COR-L47 (cell line): ENCODE data around the gene ARFIP1.
"Not testable (repeated sequence)": the region's sequence is repeated elsewhere in the genome, so short reads cannot be mapped to it uniquely, and the experiment has no call there.

Experiments used
- DNase-seq: peaks from one replicate; lab custom pipeline; 2025; lab: John Stamatoyannopoulos, UW

Gene ARFIP1, protein sequence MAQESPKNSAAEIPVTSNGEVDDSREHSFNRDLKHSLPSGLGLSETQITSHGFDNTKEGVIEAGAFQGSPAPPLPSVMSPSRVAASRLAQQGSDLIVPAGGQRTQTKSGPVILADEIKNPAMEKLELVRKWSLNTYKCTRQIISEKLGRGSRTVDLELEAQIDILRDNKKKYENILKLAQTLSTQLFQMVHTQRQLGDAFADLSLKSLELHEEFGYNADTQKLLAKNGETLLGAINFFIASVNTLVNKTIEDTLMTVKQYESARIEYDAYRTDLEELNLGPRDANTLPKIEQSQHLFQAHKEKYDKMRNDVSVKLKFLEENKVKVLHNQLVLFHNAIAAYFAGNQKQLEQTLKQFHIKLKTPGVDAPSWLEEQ

DNA sequence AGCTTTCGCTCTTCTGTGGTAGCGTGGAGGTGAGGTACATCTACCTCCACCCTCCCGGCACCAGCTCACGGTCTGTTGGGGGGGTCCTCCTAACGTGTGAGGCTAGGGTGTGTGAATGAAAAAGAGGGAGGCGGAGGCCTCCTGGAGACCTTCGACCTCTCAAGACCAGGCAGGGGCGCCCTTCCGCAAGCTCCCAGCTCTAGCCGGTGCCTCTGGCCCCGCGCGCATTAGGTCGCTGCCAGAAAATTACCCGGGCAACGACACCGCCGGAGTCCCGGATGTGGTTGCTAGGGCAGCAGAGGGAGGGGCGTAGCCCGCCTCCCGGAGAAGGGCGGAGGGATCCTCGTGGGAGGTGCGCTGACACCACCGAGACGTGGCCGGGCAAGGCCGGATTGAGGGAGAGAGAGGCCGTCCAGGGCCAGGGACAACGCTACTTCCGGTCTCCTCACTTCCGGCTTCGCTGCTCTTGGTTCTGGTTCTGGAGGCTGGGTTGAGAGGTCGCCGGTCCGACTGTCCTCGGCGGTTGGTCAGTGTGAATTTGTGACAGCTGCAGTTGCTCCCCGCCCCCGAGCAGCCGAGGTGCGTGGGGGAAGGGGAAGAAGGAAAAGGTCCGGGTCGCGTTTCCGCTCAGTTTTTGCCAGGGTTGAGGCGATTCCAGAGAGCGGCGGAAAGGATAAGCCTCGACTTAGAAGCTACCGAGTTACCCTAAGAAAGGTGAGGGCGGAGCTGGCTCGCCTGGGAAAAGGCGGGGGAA, at the start of gene ARFIP1, which contains the start of gene TIGD4:
TSS of gene ARFIP1 (plus strand) at position 442 of the 754 bp plus-strand sequence. CDS start 49,680 bp downstream, outside the sequence.
TSS of gene TIGD4 (minus strand) at position 218 of the 754 bp plus-strand sequence. CDS start 8,726 bp downstream, outside the sequence.
- DNase-seq, result peak; percentile 96

DNA sequence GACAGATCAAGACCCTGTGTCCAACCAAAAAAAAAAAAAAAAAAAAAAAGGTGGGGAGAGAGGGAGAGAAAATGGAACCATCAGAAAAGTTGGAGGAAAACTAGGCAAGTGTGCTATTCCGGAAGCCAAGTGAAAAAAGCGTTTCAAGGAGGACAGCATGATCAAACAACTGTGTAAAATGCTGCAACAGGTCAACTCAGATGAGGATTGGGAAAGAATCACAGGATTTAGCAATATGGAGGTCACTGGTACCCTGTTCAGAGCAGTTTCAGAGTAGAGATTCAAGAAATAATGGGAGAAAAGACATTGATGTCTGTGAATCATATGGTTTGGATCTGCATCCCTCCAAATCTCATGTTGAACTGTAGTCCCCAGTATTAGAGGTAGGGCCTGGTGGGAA, 47.8 kb upstream of the ARFIP1 start:
- DNase-seq, result no peak

DNA sequence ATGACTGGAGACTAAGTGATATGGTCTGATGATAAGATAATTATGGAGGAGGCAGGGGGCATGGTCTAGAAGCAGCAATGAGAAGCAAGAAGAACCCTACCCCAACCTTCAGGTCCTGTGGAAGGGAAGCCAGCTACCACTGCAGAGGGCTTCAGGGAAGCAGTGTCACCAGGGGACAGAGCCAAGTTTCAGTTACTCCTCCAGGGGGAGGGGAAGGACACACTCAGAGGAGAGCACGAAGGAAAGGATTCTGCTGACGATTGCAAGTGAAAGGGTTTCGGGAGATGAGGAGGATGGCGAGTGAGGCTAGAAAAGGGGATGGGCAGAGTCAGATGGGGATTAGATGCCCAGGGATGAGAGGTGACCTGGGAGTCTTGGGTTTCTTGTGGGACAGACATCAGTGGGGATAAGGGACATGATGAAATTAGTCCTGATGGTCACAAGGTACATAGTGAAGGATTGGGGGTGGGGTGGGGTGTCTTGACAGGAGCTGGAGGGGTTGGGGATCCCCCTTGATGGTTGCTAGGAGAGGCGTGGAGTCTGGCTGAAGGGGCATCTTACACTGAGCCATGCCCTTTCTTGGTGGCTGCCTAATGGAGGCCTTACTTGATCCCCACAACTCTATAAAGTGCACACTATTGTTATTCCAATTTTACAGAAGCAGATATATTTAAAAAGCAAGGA, 45.6 kb upstream of the ARFIP1 start:
- no peak for DNase-seq

DNA sequence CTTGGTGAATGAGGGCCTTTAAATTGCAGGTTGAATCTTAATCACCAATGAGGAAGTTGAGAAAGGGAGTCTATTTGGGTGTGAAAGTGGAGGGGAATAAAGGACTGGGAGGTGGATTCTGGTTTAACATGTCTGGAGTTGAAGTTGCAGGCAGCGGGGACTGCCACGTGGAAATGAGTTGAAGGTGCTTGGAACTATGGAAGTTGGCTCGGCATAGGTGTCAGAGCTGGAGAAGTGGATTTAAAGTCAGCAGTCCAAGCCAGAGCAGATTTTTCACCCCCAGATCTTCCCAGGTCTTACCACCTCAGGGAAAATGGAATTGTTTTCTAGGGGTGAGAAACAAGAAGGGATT, 45.1 kb upstream of the ARFIP1 start:
- no peak for DNase-seq

DNA sequence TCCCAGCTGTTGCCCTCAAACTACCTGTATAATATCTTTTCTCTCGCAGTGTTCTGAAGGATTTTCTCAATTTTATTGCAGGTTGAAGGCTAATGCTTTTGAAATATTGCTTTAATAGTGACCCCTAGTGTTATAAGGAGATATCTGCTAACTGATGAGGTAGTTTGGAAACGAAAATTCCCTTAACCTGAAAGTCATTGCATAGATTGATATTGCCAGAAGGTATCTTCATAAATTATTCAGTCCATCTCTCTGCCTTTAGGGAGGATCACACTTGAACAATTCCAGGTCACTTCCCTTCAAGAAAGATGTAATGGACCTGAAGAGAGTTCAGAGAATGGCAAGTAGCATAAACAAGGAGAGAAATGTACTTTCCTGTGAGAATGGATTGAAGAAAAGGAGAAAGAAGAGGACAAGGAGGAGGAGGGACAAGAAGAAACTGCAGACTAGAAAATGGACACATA, 44.3 kb upstream of the ARFIP1 start:
- DNase-seq, result peak; percentile 18

DNA sequence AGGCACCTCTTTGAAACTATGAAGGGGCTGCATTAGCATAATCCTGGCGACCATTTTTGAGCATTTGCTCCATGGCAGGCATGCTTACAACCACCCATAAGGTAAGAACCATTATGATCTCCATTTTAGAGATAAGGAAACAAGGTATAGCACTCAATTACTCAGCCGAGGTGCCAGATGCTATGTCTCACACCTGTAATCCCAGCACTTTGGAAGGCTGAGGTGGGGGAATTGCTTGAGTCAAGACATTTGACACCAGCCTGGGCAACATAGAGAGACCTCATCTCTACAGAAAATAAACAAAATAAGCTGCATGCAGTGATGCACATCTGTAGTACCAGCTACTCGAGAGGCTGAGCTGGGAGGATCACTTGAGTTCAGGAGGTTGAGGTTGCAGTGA, 43.8 kb upstream of the ARFIP1 start:
- no peak for DNase-seq

DNA sequence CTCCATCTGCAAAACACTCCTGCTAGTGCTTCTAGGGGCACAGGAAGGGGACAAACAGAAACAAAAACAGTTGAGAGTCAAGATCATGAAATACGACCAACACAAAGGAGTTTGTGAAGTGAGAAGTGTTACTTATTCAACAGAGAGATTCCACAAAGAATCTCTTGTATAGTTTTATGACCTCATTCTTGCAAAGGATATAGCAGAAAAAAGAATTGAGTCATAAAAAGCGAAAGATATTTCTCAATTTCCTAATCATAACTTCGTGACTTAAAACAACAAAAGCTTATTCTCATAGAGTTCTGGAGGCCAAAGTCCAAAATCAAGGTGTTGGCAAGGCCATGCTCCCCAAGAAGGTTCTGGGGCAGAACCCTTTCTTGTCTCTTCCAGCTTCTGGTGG, 40.9 kb upstream of the ARFIP1 start:
- no peak for DNase-seq

DNA sequence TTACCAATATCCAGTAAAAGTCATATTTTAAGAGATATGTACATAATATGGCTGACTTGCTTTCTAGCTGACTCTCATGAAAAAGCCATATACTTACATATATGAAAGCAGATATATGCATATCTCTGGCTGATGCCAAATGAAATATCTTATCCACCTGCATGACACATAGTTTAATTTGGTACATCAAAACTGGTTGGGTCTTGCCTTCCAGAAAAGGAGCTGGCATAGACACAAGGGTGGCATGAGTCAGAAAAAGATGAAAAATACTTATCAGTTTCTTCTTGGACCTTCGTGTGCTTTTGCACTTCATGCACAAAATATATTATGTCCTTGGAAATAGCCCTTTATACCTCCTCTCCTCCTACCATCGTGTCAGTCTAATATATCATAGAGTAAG, 32.3 kb upstream of the ARFIP1 start:
- no peak for DNase-seq

DNA sequence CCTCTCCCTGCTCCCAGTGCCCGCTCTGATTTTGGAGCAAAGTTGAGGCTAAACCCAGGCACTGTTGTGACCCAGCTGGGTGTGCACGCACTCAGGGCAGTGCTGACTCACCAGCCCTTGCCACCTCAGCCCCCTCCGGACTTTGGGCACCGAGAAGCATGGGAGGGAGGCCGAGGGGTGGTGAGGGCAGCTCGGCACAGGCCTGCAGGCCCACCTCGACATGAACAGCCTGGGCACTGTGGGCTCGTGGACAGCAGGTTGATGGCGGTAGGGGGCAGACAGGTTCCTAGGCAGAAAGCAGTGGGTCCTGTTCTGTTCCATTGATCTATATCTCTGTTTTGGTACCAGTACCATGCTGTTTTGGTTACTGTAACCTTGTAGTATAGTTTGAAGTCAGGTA, 31.1 kb upstream of the ARFIP1 start:
- no peak for DNase-seq

DNA sequence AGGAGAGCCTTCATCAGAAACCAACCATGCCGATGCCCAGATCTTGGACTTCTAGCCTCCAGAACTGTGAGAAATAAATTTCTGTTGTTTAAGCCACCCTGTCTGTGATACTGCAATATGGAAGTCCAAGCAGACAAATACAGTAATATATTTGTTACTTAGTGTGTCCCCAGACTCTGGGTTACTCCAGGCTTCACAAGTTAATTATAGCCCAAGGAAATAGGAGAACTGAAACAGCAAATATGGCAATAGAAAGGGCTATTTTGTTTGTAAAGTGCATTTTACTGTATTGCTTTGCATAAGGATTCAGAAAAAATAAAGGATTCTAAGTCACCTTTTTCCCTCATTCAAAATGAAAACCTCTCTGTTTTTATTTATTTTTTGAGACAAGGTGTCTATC, 16.0 kb upstream of the ARFIP1 start:
- no peak for DNase-seq

DNA sequence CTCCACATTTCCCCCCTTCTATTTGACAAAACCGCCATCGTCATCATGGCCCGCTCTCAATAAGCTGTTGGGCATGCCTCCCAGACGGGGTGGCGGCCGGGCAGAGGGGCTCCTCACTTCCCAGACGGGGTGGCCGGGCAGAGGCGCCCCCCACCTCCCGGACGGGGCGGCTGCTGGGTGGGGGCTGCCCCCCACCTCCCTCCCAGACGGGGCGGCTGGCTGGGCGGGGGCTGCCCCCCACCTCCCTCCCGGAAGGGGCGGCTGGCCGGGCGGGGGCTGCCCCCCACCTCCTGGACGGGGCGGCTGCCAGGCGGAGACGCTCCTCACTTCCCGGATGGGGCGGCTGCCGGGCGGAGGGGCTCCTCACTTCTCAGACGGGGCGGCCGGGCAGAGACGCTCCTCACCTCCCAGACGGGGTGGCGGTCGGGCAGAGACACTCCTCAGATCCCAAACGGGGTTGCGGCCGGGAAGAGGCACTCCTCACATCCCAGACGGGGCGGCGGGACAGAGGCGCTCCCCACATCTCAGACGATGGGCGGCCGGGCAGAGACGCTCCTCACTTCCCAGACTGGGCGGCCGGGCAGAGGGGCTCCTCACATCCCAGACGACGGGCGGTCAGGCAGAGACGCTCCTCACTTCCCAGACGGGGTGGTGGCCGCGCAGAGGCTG, 14.6 kb upstream of the ARFIP1 start:
- not testable (repeated sequence) for DNase-seq

DNA sequence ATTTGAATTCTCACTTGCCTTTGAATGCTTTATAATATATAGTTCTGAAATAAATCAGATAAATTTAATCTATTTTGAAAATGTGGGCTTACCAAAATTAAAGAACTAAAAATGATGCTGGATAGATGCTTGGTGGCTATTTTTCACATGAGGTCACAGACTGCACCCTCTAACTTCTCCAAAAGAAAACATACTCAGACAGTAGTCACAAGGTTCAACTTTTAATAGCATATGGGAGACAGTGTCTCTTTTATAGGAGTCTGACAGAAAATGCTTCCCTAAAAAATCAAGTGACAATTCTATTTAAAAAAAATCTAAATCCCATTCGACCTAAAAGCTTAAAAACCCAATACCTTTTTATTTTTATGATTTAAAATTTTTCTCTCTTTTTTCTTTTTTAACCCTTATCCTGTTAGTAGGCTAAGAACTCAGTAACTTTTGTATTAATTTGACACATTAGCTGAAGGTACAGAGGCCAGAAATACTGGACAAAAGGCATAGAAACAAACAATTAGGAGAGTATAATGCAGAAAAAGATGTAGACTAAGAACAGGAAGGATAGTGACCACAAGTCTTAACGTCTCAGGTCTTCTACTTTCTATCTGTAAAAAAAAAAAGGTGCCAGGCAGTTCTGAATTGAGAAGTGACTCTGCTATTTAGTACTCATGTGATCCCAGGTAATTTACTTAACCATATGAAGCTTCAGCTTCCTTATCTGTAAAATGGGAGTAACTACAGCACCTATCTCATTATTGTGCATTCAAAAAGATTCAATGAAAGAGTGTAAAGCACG, 7.8 kb upstream of the ARFIP1 start:
- DNase-seq, result no peak

DNA sequence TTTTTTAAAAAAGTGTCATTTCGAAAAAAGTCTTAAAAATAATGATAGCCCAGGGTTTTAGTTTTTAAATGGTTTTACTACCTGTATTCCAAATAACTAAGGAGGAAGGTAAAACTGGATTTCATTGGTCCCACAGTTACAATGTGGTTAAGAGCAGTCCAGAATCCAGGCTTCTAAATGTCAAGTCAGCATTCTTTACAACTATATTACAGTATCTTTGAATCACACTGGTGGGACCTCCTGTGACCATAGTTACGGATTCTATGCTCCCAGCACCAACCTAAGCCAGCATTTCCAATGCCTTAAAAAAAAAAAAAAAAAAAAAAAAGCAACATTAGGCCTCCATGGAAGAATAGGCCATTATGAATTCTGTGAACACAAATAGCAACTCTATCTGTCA, 6.4 kb upstream of the ARFIP1 start:
- DNase-seq, result no peak

DNA sequence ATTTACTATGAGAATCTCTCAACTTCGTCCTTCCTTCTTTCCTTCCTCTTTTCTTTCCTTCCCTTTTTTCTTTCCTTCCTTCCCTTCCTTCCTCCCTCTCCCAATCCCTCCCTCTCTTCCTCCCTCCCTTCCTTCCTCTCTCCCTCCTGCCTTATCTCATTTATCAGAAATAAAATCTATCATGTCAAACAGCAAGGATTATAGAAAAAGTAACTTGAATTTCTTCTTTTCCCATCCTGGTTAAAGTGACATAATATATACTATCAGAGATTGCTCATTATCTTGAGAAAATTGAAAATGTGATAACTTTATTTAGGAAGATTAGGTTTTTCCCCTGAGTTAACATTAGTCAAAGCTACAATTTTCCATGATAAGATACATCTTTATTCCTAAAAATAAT, 5.8 kb upstream of the ARFIP1 start:
- DNase-seq, result no peak

DNA sequence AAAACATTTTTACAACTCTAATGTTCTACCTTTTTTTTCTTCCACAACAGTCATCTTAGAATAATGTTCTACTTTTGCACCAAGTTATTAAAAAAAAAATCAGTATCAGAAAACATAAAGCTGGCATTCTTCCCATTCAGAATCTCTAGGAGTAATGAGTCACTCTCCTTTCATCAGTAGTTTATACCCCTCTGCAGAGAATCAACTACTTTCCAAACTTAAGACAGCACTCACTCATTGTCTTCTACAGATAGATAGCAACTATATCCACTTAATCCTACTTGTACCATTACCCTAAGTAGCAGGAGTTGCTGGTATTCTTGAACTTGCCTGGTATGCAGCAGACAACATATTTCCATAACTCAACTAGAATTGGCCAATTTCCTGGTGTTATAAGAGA, 3.4 kb upstream of the ARFIP1 start:
- DNase-seq, result no peak

DNA sequence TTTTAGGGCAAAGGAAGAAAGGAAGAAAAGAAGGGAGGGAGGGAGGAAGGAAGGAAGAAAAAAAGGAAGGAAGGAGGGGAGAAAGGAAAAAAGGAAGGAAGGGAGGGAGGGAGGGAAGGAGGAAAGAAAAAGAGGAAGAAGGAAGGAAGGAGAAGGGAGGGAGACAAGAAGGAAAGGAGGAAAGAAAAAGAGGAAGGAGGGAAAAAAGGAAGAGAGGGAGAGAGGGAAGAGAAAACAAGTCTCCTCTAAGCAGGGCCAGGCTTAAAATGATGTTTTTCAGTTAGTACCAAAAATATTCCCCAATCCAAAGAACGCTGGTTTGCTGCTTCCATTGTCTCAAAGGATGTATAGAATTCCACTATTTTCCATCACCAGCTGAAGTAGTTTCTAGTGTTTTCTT, 2.3 kb upstream of the ARFIP1 start:
- no peak for DNase-seq

DNA sequence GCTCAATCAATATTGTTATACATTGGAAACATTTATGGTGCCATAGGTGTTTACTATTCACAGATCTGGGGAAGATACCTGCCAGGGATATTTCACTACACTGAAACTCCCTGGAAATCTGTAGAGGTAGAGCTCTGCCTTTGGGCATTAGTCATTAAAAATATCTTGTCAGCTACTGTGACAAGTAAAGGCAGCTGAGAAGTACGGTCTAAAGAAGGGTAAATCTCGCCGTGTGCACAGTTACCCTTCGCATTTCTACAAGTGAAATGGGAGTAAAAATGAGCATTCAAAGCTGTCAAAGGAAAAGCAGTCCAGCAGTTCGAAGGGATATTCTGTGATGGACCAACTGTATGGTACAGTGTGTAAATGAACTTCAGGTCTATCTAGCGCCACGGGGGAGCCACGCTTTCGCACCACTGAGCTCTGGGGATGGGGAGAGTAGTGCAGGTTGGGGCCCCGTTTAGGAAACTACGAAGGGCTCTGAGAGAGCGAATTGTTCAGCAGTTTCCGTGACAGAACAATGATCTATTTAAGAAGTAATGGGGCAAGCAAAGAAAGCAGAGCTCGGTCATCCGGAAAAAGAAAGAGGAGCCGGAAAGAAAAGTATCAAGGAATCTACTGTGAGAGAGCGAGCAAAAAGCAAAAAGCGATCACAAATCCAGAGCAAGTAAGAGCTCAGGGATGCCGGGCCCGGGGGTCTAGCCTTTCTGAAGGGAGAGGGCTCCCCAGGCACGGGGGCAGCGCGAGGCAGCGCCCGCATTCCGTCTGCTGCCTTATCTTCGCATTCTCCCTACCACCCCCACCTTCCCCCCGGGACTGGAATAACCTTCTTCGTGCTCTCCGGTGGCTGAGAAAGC, 870 bp upstream of the ARFIP1 start:
- DNase-seq, result no peak

DNA sequence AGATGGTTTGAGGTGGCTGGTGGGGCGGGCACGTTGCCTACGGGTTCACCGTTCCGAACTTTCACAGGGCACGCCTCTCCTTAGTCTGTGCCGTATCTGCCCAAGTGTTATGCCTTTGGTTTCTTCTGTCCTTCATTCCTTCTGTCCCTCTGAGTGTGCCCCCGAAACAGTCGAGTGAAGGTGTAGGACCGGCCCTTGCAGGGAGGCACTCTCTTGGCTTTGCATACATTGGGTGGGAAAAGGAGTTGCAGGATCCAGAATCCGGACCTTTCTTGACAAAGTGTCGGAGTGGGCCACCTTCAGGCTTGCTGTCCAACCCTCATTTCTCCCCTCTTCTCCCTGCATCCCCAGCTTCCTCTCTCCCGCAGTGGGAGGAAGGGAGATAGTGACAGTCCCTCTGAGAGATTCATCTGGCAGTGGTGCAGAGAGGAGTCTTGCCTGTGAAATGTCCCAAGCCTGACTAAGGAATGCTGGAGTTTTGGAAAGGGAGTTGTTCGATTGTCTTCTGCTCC, 569 bp downstream of the ARFIP1 start:
- no peak for DNase-seq

DNA sequence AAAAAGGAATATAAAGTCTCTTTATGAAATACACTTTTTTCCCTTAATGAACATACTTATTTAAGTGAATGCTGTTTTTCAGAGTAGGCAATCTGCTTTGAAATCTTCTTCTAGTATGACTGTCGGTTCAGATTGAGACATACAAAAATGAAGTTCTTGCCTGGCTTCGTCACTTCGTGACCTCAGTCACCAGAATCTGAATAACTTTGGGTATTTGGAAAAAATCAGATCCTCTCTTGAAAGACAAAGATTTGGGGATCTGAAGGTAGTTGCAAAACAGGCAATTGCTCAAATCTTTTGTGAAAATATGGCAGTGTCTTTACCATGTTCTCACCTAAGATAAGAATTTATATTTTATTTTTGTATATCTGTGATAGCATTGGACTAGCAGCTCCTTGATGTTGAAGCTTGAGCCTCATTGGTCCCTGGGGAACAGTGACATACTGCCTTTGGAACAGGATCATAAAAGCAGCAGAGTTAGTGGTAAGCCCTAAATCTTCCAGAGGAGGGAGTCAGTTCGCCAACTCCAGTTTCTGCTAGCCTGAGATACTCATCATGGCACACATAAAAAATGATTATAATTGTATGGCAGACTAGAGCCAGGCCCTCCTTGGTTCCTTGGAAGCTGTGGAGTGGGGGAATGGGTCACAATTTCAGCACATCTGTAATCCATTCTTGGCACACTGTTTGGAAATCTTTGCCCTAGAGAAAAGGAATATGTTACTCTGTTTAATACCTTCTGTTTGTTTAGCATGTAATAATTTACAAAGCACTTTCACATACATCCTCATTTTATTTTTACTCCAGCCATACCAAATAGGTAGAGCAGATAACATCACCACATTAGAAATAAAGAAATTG, 5.0 kb downstream of the ARFIP1 start:
- peak; percentile 2 for DNase-seq
